ENCODE measurements around the gene SHOC2. TPM values are rescaled to one million over a fixed set of nuclear protein-coding genes. Genes with fewer than 3 reads are reported as not detected.

Gene SHOC2
- total and polyA plus RNA-seq, 2 experiments from 2014 or later: 64.6 to 67.7 TPM

GRCh38 chr10:110962443-110962842, 43.0 kb downstream of the SHOC2 start:
- Histone ChIP-seq H3K9me3 (ENCODE audit: low read depth) (no peaks in the 10 kb centered on the region), H3K4me2 (ENCODE audit: unreplicated experiment) (no peak overlapping the region), H3F3A (ENCODE audit: insufficient read depth) (peaks cover 8% of the 10 kb centered on the region; the same call in 1 of the 2 replicates), H3K36me3 (ENCODE audit: low read depth) (no peaks in the 10 kb centered on the region), H3K9me2 (ENCODE audit: insufficient read depth) (no peaks in the 10 kb centered on the region), H3K9ac (no peak overlapping the region), H3K27ac (no peak overlapping the region), H2AFZ (no peak overlapping the region), H3K79me2 (ENCODE audit: insufficient read depth) (peaks cover 100% of the 10 kb centered on the region), H4K20me1 (ENCODE audit: insufficient read depth) (peaks cover 25% of the 10 kb centered on the region), H3K27me3 (replicated peaks; ENCODE audit: insufficient read depth) (no peaks in the 10 kb centered on the region), H3K4me3 (no peak overlapping the region), H3K4me1 (ENCODE audit: insufficient read depth) (peaks cover 30% of the 10 kb centered on the region)
- no peak for TF ChIP-seq EZH2 (IDR thresholded peaks at IDR 0.05; ENCODE audit: insufficient read depth, poor library complexity, severe bottlenecking)
- no peak for TF ChIP-seq EZH2phosphoT487 (IDR thresholded peaks at IDR 0.05; ENCODE audit: insufficient read depth, low read depth)
- DNase-seq: no peak
- 98 to 99% methylated on average over 2 of the region's 2 CpGs for WGBS, 2 experiments (ENCODE audit: low coverage in 1 of 2, low lambda C conversion rate in 2 of 2, missing lambda C conversion rate in 2 of 2)
- in situ Hi-C loops (cut with MboI): no loop called here

GRCh38 chr10:110963162-110963561, 43.8 kb downstream of the SHOC2 start:
- Histone ChIP-seq H3K9me3 (ENCODE audit: low read depth) (no peaks in the 10 kb centered on the region), H4K20me1 (ENCODE audit: insufficient read depth) (peaks cover 29% of the 10 kb centered on the region)
- 94 to 98% methylated on average over 2 of the region's 2 CpGs for WGBS, 2 experiments (ENCODE audit: low coverage in 1 of 2, low lambda C conversion rate in 2 of 2, missing lambda C conversion rate in 2 of 2)

GRCh38 chr10:110964681-110965080, 45.3 kb downstream of the SHOC2 start:
- WGBS, 2 experiments (ENCODE audit: low coverage in 1 of 2, low lambda C conversion rate in 2 of 2, missing lambda C conversion rate in 2 of 2): 98 to 99% methylated on average over 5 of the region's 5 CpGs
- no peak overlapping the region for H3K4me2 ChIP-seq (ENCODE audit: unreplicated experiment)
- H3K36me3 ChIP-seq (ENCODE audit: low read depth): no peaks in the 10 kb centered on the region; the same call in 1 of the 2 replicates
- no peak overlapping the region for H2AFZ ChIP-seq
- H3K9me2 ChIP-seq (ENCODE audit: insufficient read depth): no peaks in the 10 kb centered on the region
- peaks cover 26% of the 10 kb centered on the region for H4K20me1 ChIP-seq (ENCODE audit: insufficient read depth)
- no peak overlapping the region for H3K27ac ChIP-seq
- in situ Hi-C loops (cut with MboI): no loop called here
- peaks cover 100% of the 10 kb centered on the region for H3K79me2 ChIP-seq (ENCODE audit: insufficient read depth)
- H3K4me1 ChIP-seq (ENCODE audit: insufficient read depth): peaks cover 25% of the 10 kb centered on the region
- no peaks in the 10 kb centered on the region for H3K9me3 ChIP-seq (ENCODE audit: low read depth)
- peaks cover 8% of the 10 kb centered on the region; the same call in 1 of the 2 replicates for H3F3A ChIP-seq (ENCODE audit: insufficient read depth)
- no peak overlapping the region for H3K9ac ChIP-seq
- no peaks in the 10 kb centered on the region for H3K27me3 ChIP-seq (replicated peaks; ENCODE audit: insufficient read depth)
- no peak overlapping the region for H3K4me3 ChIP-seq
- TF ChIP-seq EZH2 (IDR thresholded peaks at IDR 0.05; ENCODE audit: insufficient read depth, poor library complexity, severe bottlenecking) (no peak), EZH2phosphoT487 (IDR thresholded peaks at IDR 0.05; ENCODE audit: insufficient read depth, low read depth) (no peak)
- no peak for DNase-seq

More at GRCh38 chr10:110963162-110963561, 43.8 kb downstream of the SHOC2 start:
- DNase-seq: no peak
- Histone ChIP-seq H3F3A (ENCODE audit: insufficient read depth) (peaks cover 8% of the 10 kb centered on the region; the same call in 1 of the 2 replicates), H2AFZ (no peak overlapping the region), H3K27ac (no peak overlapping the region), H3K27me3 (replicated peaks; ENCODE audit: insufficient read depth) (no peaks in the 10 kb centered on the region), H3K4me1 (ENCODE audit: insufficient read depth) (peaks cover 30% of the 10 kb centered on the region), H3K79me2 (ENCODE audit: insufficient read depth) (peaks cover 100% of the 10 kb centered on the region), H3K9ac (no peak overlapping the region), H3K4me2 (ENCODE audit: unreplicated experiment) (no peak overlapping the region), H3K36me3 (ENCODE audit: low read depth) (no peaks in the 10 kb centered on the region), H3K9me2 (ENCODE audit: insufficient read depth) (no peaks in the 10 kb centered on the region), H3K4me3 (no peak overlapping the region)
- in situ Hi-C loops (cut with MboI): no loop called here
- TF ChIP-seq EZH2phosphoT487 (IDR thresholded peaks at IDR 0.05; ENCODE audit: insufficient read depth, low read depth): no peak
- no peak for TF ChIP-seq EZH2 (IDR thresholded peaks at IDR 0.05; ENCODE audit: insufficient read depth, poor library complexity, severe bottlenecking)

GRCh38 chr10:110965216-110965615, 45.8 kb downstream of the SHOC2 start:
- no peaks in the 10 kb centered on the region for H3K9me3 ChIP-seq (ENCODE audit: low read depth)
- no peak overlapping the region for H2AFZ ChIP-seq
- peaks cover 100% of the 10 kb centered on the region for H3K79me2 ChIP-seq (ENCODE audit: insufficient read depth)
- H3K4me2 ChIP-seq (ENCODE audit: unreplicated experiment): no peak overlapping the region
- H3K9ac ChIP-seq: no peak overlapping the region
- H3K27ac ChIP-seq: no peak overlapping the region
- no peak overlapping the region for H3K4me3 ChIP-seq
- no peak for DNase-seq
- H4K20me1 ChIP-seq (ENCODE audit: insufficient read depth): peaks cover 21% of the 10 kb centered on the region
- H3K9me2 ChIP-seq (ENCODE audit: insufficient read depth): no peaks in the 10 kb centered on the region
- no peaks in the 10 kb centered on the region; the same call in 1 of the 2 replicates for H3K36me3 ChIP-seq (ENCODE audit: low read depth)
- peaks cover 4% of the 10 kb centered on the region; the same call in 1 of the 2 replicates for H3F3A ChIP-seq (ENCODE audit: insufficient read depth)
- H3K27me3 ChIP-seq (replicated peaks; ENCODE audit: insufficient read depth): no peaks in the 10 kb centered on the region
- no peak for TF ChIP-seq EZH2 (IDR thresholded peaks at IDR 0.05; ENCODE audit: insufficient read depth, poor library complexity, severe bottlenecking)
- TF ChIP-seq EZH2phosphoT487 (IDR thresholded peaks at IDR 0.05; ENCODE audit: insufficient read depth, low read depth): no peak
- in situ Hi-C loops (cut with MboI): no loop called here
- H3K4me1 ChIP-seq (ENCODE audit: insufficient read depth): peaks cover 19% of the 10 kb centered on the region

- Histone ChIP-seq H3K4me2 (ENCODE audit: unreplicated experiment) (peak overlapping the region; percentile 6), H3K9me3 (ENCODE audit: low read depth) (no peaks in the 10 kb centered on the region), H3K4me1 (ENCODE audit: insufficient read depth) (peaks cover 19% of the 10 kb centered on the region), H3F3A (ENCODE audit: insufficient read depth) (no peaks in the 10 kb centered on the region), H2AFZ (no peak overlapping the region), H3K36me3 (ENCODE audit: low read depth) (no peaks in the 10 kb centered on the region; the same call in 1 of the 2 replicates), H3K27ac (no peak overlapping the region), H3K9me2 (ENCODE audit: insufficient read depth) (no peaks in the 10 kb centered on the region), H4K20me1 (ENCODE audit: insufficient read depth) (peaks cover 25% of the 10 kb centered on the region), H3K79me2 (ENCODE audit: insufficient read depth) (peaks cover 100% of the 10 kb centered on the region), H3K9ac (no peak overlapping the region), H3K4me3 (no peak overlapping the region), H3K27me3 (replicated peaks; ENCODE audit: insufficient read depth) (no peaks in the 10 kb centered on the region)
- no peak for TF ChIP-seq EZH2 (IDR thresholded peaks at IDR 0.05; ENCODE audit: insufficient read depth, poor library complexity, severe bottlenecking)
- TF ChIP-seq EZH2phosphoT487 (IDR thresholded peaks at IDR 0.05; ENCODE audit: insufficient read depth, low read depth): no peak
- WGBS, 2 experiments (ENCODE audit: low coverage in 1 of 2, low lambda C conversion rate in 2 of 2, missing lambda C conversion rate in 2 of 2): 83 to 93% methylated on average over 1 of the region's 1 CpG
- in situ Hi-C loops (cut with MboI): no loop called here
- DNase-seq: peak; percentile 18
These were observed 46.7 kb downstream of the SHOC2 start for GRCh38 chr10:110966146-110966545.

Data from GM23248 (cell line).